PC-3 (cell line): ENCODE data around the gene CCT4. TPM values are rescaled to one million over a fixed set of nuclear protein-coding genes. Genes with fewer than 3 reads are reported as not detected.

Source experiments
- ATAC-seq: fragments of 200-7000 bp; cut with Tn5 transposase; 2 replicates; pipeline ENCODE4 v1.9.1; 2020; ENCODE audit warnings: mild to moderate bottlenecking, moderate library complexity
- BruUV-seq: library from RNA; stranded (reverse); fragments of 400-500 nt; replicated peaks from 2 replicates; lab custom pipeline; 2021; lab: Mats Ljungman, UMichigan
- CTCF ChIA-PET: fragments of 300-600 bp; sonication (Branson Sonifier 250); formaldehyde crosslinking; loops from one replicate; lab custom pipeline; 2022; ENCODE audit warnings: antibody characterized with exemption; lab: Charles Lee
- POLR2A ChIA-PET: fragments of 300-600 bp; sonication (Branson Sonifier 250); formaldehyde crosslinking; loops from one replicate; lab custom pipeline; 2022; ENCODE audit warnings: antibody characterized with exemption; ENCODE audit not compliant: unreplicated experiment; lab: Charles Lee
- DNase-seq: peaks from one replicate; pipeline ENCODE4 v3.0.0-alpha.2; 2015
- H2AFZ ChIP-seq: fragments of 300-600 bp; sonication (generic); 2 replicates; pipeline ENCODE4 v1.6.0; 2016; ENCODE audit warnings: antibody characterized with exemption, low read length
- H3F3A ChIP-seq: fragments of 300-600 bp; sonication (generic); one replicate; pipeline ENCODE4 v1.6.0; 2017; ENCODE audit warnings: antibody characterized with exemption, low read length, control low read depth, mild to moderate bottlenecking; ENCODE audit not compliant: unreplicated experiment
- H3K27ac ChIP-seq: fragments of 300-600 bp; sonication (generic); 2 replicates; pipeline ENCODE4 v1.5.1; 2016; ENCODE audit warnings: mild to moderate bottlenecking, low read length
- H3K27me3 ChIP-seq: fragments of 300-600 bp; sonication (generic); 2 replicates; pipeline ENCODE4 v1.6.1; 2016; ENCODE audit warnings: low read length, mixed read lengths
- H3K36me3 ChIP-seq: fragments of 300-600 bp; sonication (generic); 2 replicates; pipeline ENCODE4 v1.6.1; 2016; ENCODE audit warnings: low read depth, mixed run types, low read length, mixed read lengths
- H3K4me1 ChIP-seq: fragments of 300-600 bp; sonication (generic); 2 replicates; pipeline ENCODE4 v1.5.1; 2016; ENCODE audit warnings: low read length; ENCODE audit not compliant: insufficient read depth
- H3K4me2 ChIP-seq: fragments of 300-600 bp; sonication (generic); 2 replicates; pipeline ENCODE4 v1.6.0; 2016; ENCODE audit warnings: low read length
- H3K4me3 ChIP-seq: fragments of 300-600 bp; sonication (generic); 2 replicates; pipeline ENCODE4 v1.5.1; 2016; ENCODE audit warnings: mild to moderate bottlenecking, low read length, mixed read lengths
- H3K79me2 ChIP-seq: fragments of 300-600 bp; sonication (generic); 2 replicates; pipeline ENCODE4 v1.6.1; 2017; ENCODE audit warnings: low read length, mixed read lengths
- H3K9ac ChIP-seq: fragments of 300-600 bp; sonication (generic); 2 replicates; pipeline ENCODE4 v1.6.0; 2016; ENCODE audit warnings: mild to moderate bottlenecking, low read length
- H3K9me2 ChIP-seq: fragments of 300-600 bp; sonication (generic); replicated peaks from 2 replicates; pipeline ENCODE4 v1.6.1; 2016; ENCODE audit warnings: mixed run types, low read length, mixed read lengths
- H3K9me3 ChIP-seq: fragments of 300-600 bp; sonication (generic); 2 replicates; pipeline ENCODE4 v1.6.1; 2016; ENCODE audit warnings: low read length, mixed read lengths
- H4K20me1 ChIP-seq: fragments of 300-600 bp; sonication (generic); 2 replicates; pipeline ENCODE4 v1.6.1; 2016; ENCODE audit warnings: low read length, mixed read lengths
- CTCF ChIP-seq: fragments of 300-600 bp; sonication (generic); conservative IDR thresholded peaks from 2 replicates; pipeline ENCODE4 v1.5.1; 2017; ENCODE audit warnings: antibody characterized with exemption, low read depth, mild to moderate bottlenecking, low read length
- EZH2 ChIP-seq: fragments of 300-600 bp; sonication (generic); IDR thresholded peaks from one replicate; pipeline ENCODE4 v1.6.1; 2017; ENCODE audit warnings: antibody characterized with exemption, mild to moderate bottlenecking, low read length; ENCODE audit not compliant: unreplicated experiment
- EZH2phosphoT487 ChIP-seq: fragments of 300-600 bp; sonication (generic); IDR thresholded peaks from 2 replicates; pipeline ENCODE4 v1.6.1; 2018; ENCODE audit warnings: mild to moderate bottlenecking, antibody characterized with exemption, low read length, borderline replicate concordance
- intact Hi-C: fragments of 100-400 bp; cut with micrococcal nuclease; formaldehyde crosslinking; loops from 2 replicates; pipeline ENCODE4 v1.9.0; 2023
- total RNA-seq: library from RNA; depleted of rRNA; stranded (reverse); fragments of >200 nt; gene quantifications from 2 replicates; pipeline ENCODE4 v1.2.3, GENCODE V29; 2014

CCT4 gene
- total RNA-seq, 1 experiment from 2014 or later, result 195 TPM

- TF ChIP-seq EZH2 (no peak), CTCF (no peak), EZH2phosphoT487 (no peak)
- ATAC-seq, result peak; percentile 39
Measured at GRCh38 chr2:61906186-61906470, 17.7 kb upstream of the CCT4 start.

GRCh38 chr2:61905372-61906185 lies 17.1 kb upstream of the CCT4 start, which contains the start of gene COMMD1:
Gene COMMD1, plus strand, starts transcription at chr2:61905674. Its CDS starts 5 bp downstream, at chr2:61905679.
- peak; percentile 74 for DNase-seq
- ChIA-PET CTCF (no interaction called here), POLR2A (no interaction called here)
- H3K36me3 ChIP-seq, result no peaks in the 10 kb centered on the region
- intact Hi-C loops, result no loop called here
- peaks cover 16% of the 10 kb centered on the region for H3K79me2 ChIP-seq
- peak within 1 kb of the TSS; percentile 99 for H3K4me3 ChIP-seq
- no peaks in the 10 kb centered on the region for H3F3A ChIP-seq
- BruUV-seq, result TSS peak; percentile 69
- ATAC-seq, result peak; percentile 98
- peak within 1 kb of the TSS; percentile 92 for H3K4me2 ChIP-seq
- H2AFZ ChIP-seq, result peak within 1 kb of the TSS; percentile 97
- H3K27ac ChIP-seq, result no peak within 1 kb of the TSS
- TF ChIP-seq EZH2 (no peak), CTCF (no peak), EZH2phosphoT487 (no peak)
- H3K9ac ChIP-seq, result peak within 1 kb of the TSS; percentile 89
- no peaks in the 10 kb centered on the region for H4K20me1 ChIP-seq
- H3K27me3 ChIP-seq, result no peaks in the 10 kb centered on the region
- no peaks in the 10 kb centered on the region for H3K9me3 ChIP-seq
- H3K4me1 ChIP-seq, result peaks cover 13% of the 10 kb centered on the region
- no peaks in the 10 kb centered on the region for H3K9me2 ChIP-seq

More at GRCh38 chr2:61906186-61906470, 17.7 kb upstream of the CCT4 start:
- peak overlapping the region; percentile 92 for H3K4me2 ChIP-seq
- intact Hi-C loops, result no loop called here
- DNase-seq, result no peak
- H4K20me1 ChIP-seq, result no peaks in the 10 kb centered on the region
- peaks cover 16% of the 10 kb centered on the region for H3K79me2 ChIP-seq
- no peak overlapping the region for H3K27ac ChIP-seq
- no peaks in the 10 kb centered on the region for H3K9me3 ChIP-seq
- CTCF ChIA-PET, result no interaction called here
- peaks cover 13% of the 10 kb centered on the region for H3K4me1 ChIP-seq
- no TSS peak for BruUV-seq
- peak overlapping the region; percentile 97 for H2AFZ ChIP-seq
- peak overlapping the region; percentile 89 for H3K9ac ChIP-seq
- no peaks in the 10 kb centered on the region for H3K27me3 ChIP-seq
- H3F3A ChIP-seq, result no peaks in the 10 kb centered on the region
- H3K9me2 ChIP-seq, result no peaks in the 10 kb centered on the region
- no peaks in the 10 kb centered on the region for H3K36me3 ChIP-seq
- POLR2A ChIA-PET, result no interaction called here
- H3K4me3 ChIP-seq, result peak overlapping the region; percentile 99

- DNase-seq (no peak), ATAC-seq (no peak)
- BruUV-seq, result no TSS peak
- Histone ChIP-seq H3K27ac (no peak overlapping the region), H3K27me3 (no peaks in the 10 kb centered on the region), H3K4me3 (no peak overlapping the region), H2AFZ (no peak overlapping the region), H3F3A (no peaks in the 10 kb centered on the region), H3K9me2 (no peaks in the 10 kb centered on the region), H3K79me2 (no peaks in the 10 kb centered on the region), H3K9me3 (no peaks in the 10 kb centered on the region), H3K4me1 (peaks cover 6% of the 10 kb centered on the region; the same call in 1 of the 2 replicates), H4K20me1 (no peaks in the 10 kb centered on the region), H3K36me3 (no peaks in the 10 kb centered on the region), H3K4me2 (no peak overlapping the region), H3K9ac (no peak overlapping the region)
- intact Hi-C loops, result no loop called here
- ChIA-PET CTCF (no interaction called here), POLR2A (no interaction called here)
- no peak for TF ChIP-seq EZH2
- no peak for TF ChIP-seq CTCF
- no peak for TF ChIP-seq EZH2phosphoT487
Measured at GRCh38 chr2:61900281-61900680, 11.8 kb upstream of the CCT4 start.
